Measurements from ENCODE around the gene SIM2. TPM values are rescaled to one million over a fixed set of nuclear protein-coding genes. Genes with fewer than 3 reads are reported as not detected.

Gene SIM2
- total RNA-seq, 1 donor from 2014 or later = 9.2 TPM

DNA sequence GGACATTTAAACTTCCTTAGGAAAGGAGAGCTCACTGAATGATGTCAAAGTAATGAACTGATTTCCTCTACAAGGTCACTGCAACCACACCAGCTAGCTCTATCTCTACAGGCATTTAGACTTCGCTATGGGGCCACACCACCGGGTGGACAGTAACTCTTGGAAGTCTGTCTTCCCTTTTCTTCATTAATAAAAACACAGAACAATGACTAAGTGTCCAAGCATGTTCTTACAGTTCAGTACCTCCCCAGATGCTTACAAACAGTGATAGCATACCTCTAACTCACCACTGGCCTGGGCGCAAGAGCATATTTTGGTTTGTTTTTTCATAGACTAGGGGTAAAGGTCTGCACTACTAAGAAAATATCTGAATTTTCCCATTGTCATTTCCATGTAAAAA, 54.6 kb downstream of the SIM2 start:
- peak; percentile 58 for FAIRE-seq
- no peaks in the 10 kb centered on the region for H3K79me2 ChIP-seq (ENCODE audit: insufficient read depth, low read length)
- H3K4me3 ChIP-seq (ENCODE audit: insufficient read depth, low read depth, low read length) = no peak overlapping the region
- no peaks in the 10 kb centered on the region for H3K27me3 ChIP-seq (ENCODE audit: insufficient read depth, low read length)
- TF ChIP-seq, protein P1, sequence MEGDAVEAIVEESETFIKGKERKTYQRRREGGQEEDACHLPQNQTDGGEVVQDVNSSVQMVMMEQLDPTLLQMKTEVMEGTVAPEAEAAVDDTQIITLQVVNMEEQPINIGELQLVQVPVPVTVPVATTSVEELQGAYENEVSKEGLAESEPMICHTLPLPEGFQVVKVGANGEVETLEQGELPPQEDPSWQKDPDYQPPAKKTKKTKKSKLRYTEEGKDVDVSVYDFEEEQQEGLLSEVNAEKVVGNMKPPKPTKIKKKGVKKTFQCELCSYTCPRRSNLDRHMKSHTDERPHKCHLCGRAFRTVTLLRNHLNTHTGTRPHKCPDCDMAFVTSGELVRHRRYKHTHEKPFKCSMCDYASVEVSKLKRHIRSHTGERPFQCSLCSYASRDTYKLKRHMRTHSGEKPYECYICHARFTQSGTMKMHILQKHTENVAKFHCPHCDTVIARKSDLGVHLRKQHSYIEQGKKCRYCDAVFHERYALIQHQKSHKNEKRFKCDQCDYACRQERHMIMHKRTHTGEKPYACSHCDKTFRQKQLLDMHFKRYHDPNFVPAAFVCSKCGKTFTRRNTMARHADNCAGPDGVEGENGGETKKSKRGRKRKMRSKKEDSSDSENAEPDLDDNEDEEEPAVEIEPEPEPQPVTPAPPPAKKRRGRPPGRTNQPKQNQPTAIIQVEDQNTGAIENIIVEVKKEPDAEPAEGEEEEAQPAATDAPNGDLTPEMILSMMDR (IDR thresholded peaks at IDR 0.05; ENCODE audit: insufficient read depth, low read depth, low read length) = no peak
- TF ChIP-seq EZH2 (IDR thresholded peaks at IDR 0.05; ENCODE audit: insufficient read depth, low read length) = no peak
- H3K9me3 ChIP-seq (ENCODE audit: insufficient read depth, low read depth, low read length) = no peaks in the 10 kb centered on the region
- H3K27me3 Mint-ChIP-seq (ENCODE audit: low read depth, unreplicated experiment) = no peaks in the 10 kb centered on the region
- H3K4me2 ChIP-seq (ENCODE audit: low read length) = peak overlapping the region; percentile 28
- peaks cover 45% of the 10 kb centered on the region for H3K4me1 ChIP-seq (ENCODE audit: insufficient read depth, low read length)
- DNase-seq (ENCODE audit: low read depth) = peak; percentile 95
- peak overlapping the region; percentile 21 for H3K9ac ChIP-seq (ENCODE audit: low read length)
- H3K36me3 ChIP-seq (ENCODE audit: insufficient read depth, low read length) = no peaks in the 10 kb centered on the region
- no peaks in the 10 kb centered on the region for H4K20me1 ChIP-seq (ENCODE audit: insufficient read depth, low read length)
- no peaks in the 10 kb centered on the region for H3K9me3 Mint-ChIP-seq (ENCODE audit: unreplicated experiment)
- peak overlapping the region; percentile 65 for H3K27ac ChIP-seq (ENCODE audit: low read depth, low read length)
- peak overlapping the region; percentile 84 for H3K27ac Mint-ChIP-seq (ENCODE audit: unreplicated experiment)
- peaks cover 2% of the 10 kb centered on the region for H3K36me3 Mint-ChIP-seq (ENCODE audit: low read depth, unreplicated experiment)
- H3K4me3 Mint-ChIP-seq (ENCODE audit: unreplicated experiment) = peak overlapping the region; percentile 28
- H3K4me1 Mint-ChIP-seq (ENCODE audit: low read depth, unreplicated experiment) = peaks cover 34% of the 10 kb centered on the region
- no peak overlapping the region for H2AFZ ChIP-seq (ENCODE audit: low read depth, low read length)

DNA sequence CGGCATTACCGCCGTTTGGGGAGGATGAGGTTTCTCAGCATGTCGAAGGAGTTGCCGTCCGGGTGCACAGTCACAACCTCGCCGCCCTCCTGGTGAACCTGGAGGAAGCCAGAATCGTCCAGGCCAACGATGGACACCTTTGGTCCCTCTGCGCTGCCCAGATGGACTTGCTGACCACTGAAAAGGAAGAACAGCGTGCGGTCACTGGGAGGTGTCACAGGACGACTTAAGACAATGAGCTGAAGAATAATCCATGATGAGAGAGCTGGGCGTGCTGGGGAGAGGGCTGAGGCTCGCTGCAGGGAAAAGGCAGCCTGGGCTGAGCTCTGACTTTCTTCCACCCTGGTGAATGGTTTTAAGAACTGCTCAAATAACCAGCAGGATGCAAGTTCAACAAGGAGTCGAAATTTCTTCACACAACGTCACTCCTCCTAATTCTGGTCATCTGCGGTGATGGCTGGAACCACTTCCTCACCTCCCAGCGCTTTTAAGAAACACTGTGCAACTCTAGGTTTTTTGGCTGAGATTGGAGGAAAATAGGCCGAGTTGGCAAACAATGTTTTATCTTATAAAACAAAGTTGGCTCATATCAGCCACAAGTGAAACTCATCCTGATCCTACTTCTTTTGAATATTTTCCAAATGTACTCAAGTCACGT, 55.5 kb downstream of the SIM2 start:
- Histone ChIP-seq H3K9ac (ENCODE audit: low read length) (peak overlapping the region; percentile 21), H3K9me3 (ENCODE audit: insufficient read depth, low read depth, low read length) (no peaks in the 10 kb centered on the region), H3K27ac (ENCODE audit: low read depth, low read length) (peak overlapping the region; percentile 65), H2AFZ (ENCODE audit: low read depth, low read length) (no peak overlapping the region), H3K27me3 (ENCODE audit: insufficient read depth, low read length) (no peaks in the 10 kb centered on the region), H3K36me3 (ENCODE audit: insufficient read depth, low read length) (no peaks in the 10 kb centered on the region), H4K20me1 (ENCODE audit: insufficient read depth, low read length) (no peaks in the 10 kb centered on the region), H3K79me2 (ENCODE audit: insufficient read depth, low read length) (no peaks in the 10 kb centered on the region), H3K4me2 (ENCODE audit: low read length) (peak overlapping the region; percentile 28), H3K4me1 (ENCODE audit: insufficient read depth, low read length) (peaks cover 45% of the 10 kb centered on the region), H3K4me3 (ENCODE audit: insufficient read depth, low read depth, low read length) (no peak overlapping the region)
- peaks cover 31% of the 10 kb centered on the region for H3K4me1 Mint-ChIP-seq (ENCODE audit: low read depth, unreplicated experiment)
- no peaks in the 10 kb centered on the region for H3K9me3 Mint-ChIP-seq (ENCODE audit: unreplicated experiment)
- no peak for TF ChIP-seq EZH2 (IDR thresholded peaks at IDR 0.05; ENCODE audit: insufficient read depth, low read length)
- TF ChIP-seq, protein P1 (IDR thresholded peaks at IDR 0.05; ENCODE audit: insufficient read depth, low read depth, low read length) = no peak
- H3K27me3 Mint-ChIP-seq (ENCODE audit: low read depth, unreplicated experiment) = no peaks in the 10 kb centered on the region
- FAIRE-seq (no peak), DNase-seq (ENCODE audit: low read depth) (peak; percentile 17)
- H3K27ac Mint-ChIP-seq (ENCODE audit: unreplicated experiment) = peak overlapping the region; percentile 29
- peaks cover 5% of the 10 kb centered on the region for H3K36me3 Mint-ChIP-seq (ENCODE audit: low read depth, unreplicated experiment)
- no peak overlapping the region for H3K4me3 Mint-ChIP-seq (ENCODE audit: unreplicated experiment)

DNA sequence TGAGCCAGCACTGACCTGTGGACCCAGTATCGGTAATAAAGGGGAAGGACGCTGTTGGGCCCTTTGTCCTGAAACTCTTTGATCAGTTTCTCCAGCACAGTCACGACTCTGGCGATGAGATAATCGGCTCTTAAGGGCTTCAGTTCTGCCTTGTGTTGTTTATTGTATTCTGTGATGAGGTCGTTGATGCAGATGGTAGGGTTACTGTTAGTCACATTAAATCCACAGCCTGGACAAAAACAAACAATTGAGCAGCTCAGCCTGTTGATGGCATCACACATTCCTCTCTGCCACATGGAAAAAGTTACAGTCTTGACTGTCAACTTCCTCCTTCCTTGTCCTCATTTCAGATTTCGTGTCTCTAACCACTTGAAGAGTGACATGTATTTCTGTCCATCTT, 57.6 kb downstream of the SIM2 start:
- Histone ChIP-seq H2AFZ (ENCODE audit: low read depth, low read length) (no peak overlapping the region), H3K4me3 (ENCODE audit: insufficient read depth, low read depth, low read length) (no peak overlapping the region), H3K27ac (ENCODE audit: low read depth, low read length) (no peak overlapping the region), H4K20me1 (ENCODE audit: insufficient read depth, low read length) (no peaks in the 10 kb centered on the region), H3K36me3 (ENCODE audit: insufficient read depth, low read length) (no peaks in the 10 kb centered on the region), H3K9me3 (ENCODE audit: insufficient read depth, low read depth, low read length) (no peaks in the 10 kb centered on the region), H3K4me1 (ENCODE audit: insufficient read depth, low read length) (peaks cover 25% of the 10 kb centered on the region), H3K4me2 (ENCODE audit: low read length) (no peak overlapping the region), H3K9ac (ENCODE audit: low read length) (no peak overlapping the region), H3K27me3 (ENCODE audit: insufficient read depth, low read length) (no peaks in the 10 kb centered on the region), H3K79me2 (ENCODE audit: insufficient read depth, low read length) (no peaks in the 10 kb centered on the region)
- FAIRE-seq (no peak), DNase-seq (ENCODE audit: low read depth) (peak; percentile 45)
- peak overlapping the region; percentile 24 for H3K27ac Mint-ChIP-seq (ENCODE audit: unreplicated experiment)
- H3K4me3 Mint-ChIP-seq (ENCODE audit: unreplicated experiment) = no peak overlapping the region
- H3K9me3 Mint-ChIP-seq (ENCODE audit: unreplicated experiment) = no peaks in the 10 kb centered on the region
- H3K36me3 Mint-ChIP-seq (ENCODE audit: low read depth, unreplicated experiment) = peaks cover 8% of the 10 kb centered on the region
- H3K4me1 Mint-ChIP-seq (ENCODE audit: low read depth, unreplicated experiment) = peaks cover 17% of the 10 kb centered on the region
- no peaks in the 10 kb centered on the region for H3K27me3 Mint-ChIP-seq (ENCODE audit: low read depth, unreplicated experiment)
- no peak for TF ChIP-seq EZH2 (IDR thresholded peaks at IDR 0.05; ENCODE audit: insufficient read depth, low read length)
- TF ChIP-seq, protein P1 (IDR thresholded peaks at IDR 0.05; ENCODE audit: insufficient read depth, low read depth, low read length) = no peak

Measured in astrocyte (in vitro differentiated cells and primary cell).